Common myeloid progenitor, CD34-positive (primary cell): ENCODE results near the gene NEU3.
"Not testable (repeated sequence)": the region's sequence is repeated elsewhere in the genome, so short reads cannot be mapped to it uniquely, and the experiment has no call there.

Experiments
- CTCF ChIA-PET: fragments of 350-600 bp; sonication (Branson Sonifier 250); formaldehyde crosslinking; loops from one replicate; lab custom pipeline; 2021; ENCODE audit warnings: antibody characterized with exemption; lab: Charles Lee
- POLR2A ChIA-PET: fragments of 350-600 bp; sonication (Branson Sonifier 250); formaldehyde crosslinking; loops from one replicate; lab custom pipeline; 2021; ENCODE audit warnings: antibody characterized with exemption; lab: Charles Lee
- DNase-seq, 3 donors: peaks; one replicate each; pipeline versions ENCODE4 v3.0.0 to v3.0.0-alpha.2; 2013
- H3K27ac ChIP-seq, 2 experiments: 1 replicate in 1 of 2; 2 replicates in 1 of 2; pipeline ENCODE4 v1.7.0; 2013; ENCODE audit warnings: inconsistent platforms in 2 of 2, low read length in 2 of 2, mild to moderate bottlenecking in 2 of 2, low read depth in 1 of 2, moderate library complexity in 1 of 2; ENCODE audit not compliant: severe bottlenecking in 2 of 2, insufficient read depth in 1 of 2, poor library complexity in 1 of 2
- H3K27me3 ChIP-seq, 5 experiments: replicated peaks in 2 of 5; 1 replicate in 3 of 5; 2 replicates in 2 of 5; pipeline versions ENCODE4 v1.6.1 to v1.7.0; 2013; ENCODE audit warnings: low read length in 4 of 5, mild to moderate bottlenecking in 2 of 5, moderate library complexity in 2 of 5, inconsistent platforms in 1 of 5; ENCODE audit not compliant: insufficient read depth in 5 of 5, control insufficient read depth in 4 of 5
- H3K36me3 ChIP-seq, 4 experiments: 1 replicate in 2 of 4; 2 replicates in 2 of 4; pipeline versions ENCODE4 v1.6.1 to v1.7.0; 2013; ENCODE audit warnings: low read length in 3 of 4, control low read depth in 1 of 4, mild to moderate bottlenecking in 1 of 4; ENCODE audit not compliant: control insufficient read depth in 4 of 4, insufficient read depth in 4 of 4
- H3K4me1 ChIP-seq, 4 experiments: 1 replicate in 3 of 4; 2 replicates in 1 of 4; pipeline versions ENCODE4 v1.6.1 to v1.7.1; 2013; ENCODE audit warnings: low read length in 3 of 4, mild to moderate bottlenecking in 3 of 4, control low read depth in 1 of 4, inconsistent platforms in 1 of 4, moderate library complexity in 1 of 4; ENCODE audit not compliant: control insufficient read depth in 4 of 4, insufficient read depth in 4 of 4; ENCODE audit errors: control extremely low read depth in 1 of 4
- H3K4me3 ChIP-seq, 7 experiments: 1 replicate in 4 of 7; 2 replicates in 3 of 7; pipeline versions ENCODE4 v1.5.1 to v1.7.0; 2013; ENCODE audit warnings: mild to moderate bottlenecking in 7 of 7, low read length in 6 of 7, moderate library complexity in 6 of 7, inconsistent platforms in 2 of 7, low read depth in 2 of 7, control low read depth in 1 of 7; ENCODE audit not compliant: insufficient read depth in 4 of 7, control insufficient read depth in 1 of 7; ENCODE audit errors: extremely low read depth in 1 of 7
- H3K9me3 ChIP-seq, 5 experiments: 1 replicate in 4 of 5; 2 replicates in 1 of 5; pipeline versions ENCODE4 v1.6.1 to v1.7.1; 2013; ENCODE audit warnings: low read length in 4 of 5, mild to moderate bottlenecking in 2 of 5, inconsistent platforms in 1 of 5, low read depth in 1 of 5, moderate library complexity in 1 of 5; ENCODE audit not compliant: control insufficient read depth in 4 of 5, insufficient read depth in 2 of 5; ENCODE audit errors: control extremely low read depth in 1 of 5
- WGBS: methylation state at CpG from one replicate; pipeline ENCODE4 v1.1.5; 2013; ENCODE audit not compliant: insufficient coverage; 5-methylcytosine and 5-hydroxymethylcytosine counted together

The NEU3 gene

GRCh38 chr11:75035911-75036565 is 47.3 kb downstream of the NEU3 start:
- Histone ChIP-seq H3K9me3 (peaks cover 0 to 3% (median 0%) of the 10 kb centered on the region in 5 experiments), H3K36me3 (no peaks in the 10 kb centered on the region), H3K4me1 (no peaks in the 10 kb centered on the region), H3K4me3 (no peak overlapping the region), H3K27me3 (no peaks in the 10 kb centered on the region), H3K27ac (no peak overlapping the region)
- ChIA-PET CTCF (interaction anchor here (0.9 to 1.9 kb wide), 4 partner anchors 9 to 106 kb away, joined by 3 to 7 read pairs (median 3); no protein-coding TSS in a partner anchor), POLR2A (no interaction called here)
- DNase-seq, result peak in 2 of 3 donors; percentile 23
- WGBS, result 83% methylated on average over 3 of the region's 3 CpGs

- ChIA-PET POLR2A (no interaction called here), CTCF (no interaction called here)
- Histone ChIP-seq H3K27me3 (no peaks in the 10 kb centered on the region), H3K4me3 (no peak overlapping the region), H3K9me3 (peaks cover 0 to 3% (median 0%) of the 10 kb centered on the region in 5 experiments), H3K27ac (no peak overlapping the region), H3K4me1 (no peaks in the 10 kb centered on the region), H3K36me3 (no peaks in the 10 kb centered on the region)
- WGBS, result 92% methylated on average over 11 of the region's 11 CpGs
- DNase-seq, result no peak
These were observed 51.5 kb downstream of the NEU3 start for GRCh38 chr11:75040167-75040770.

GRCh38 chr11:75041263-75041662 is 52.5 kb downstream of the NEU3 start:
- ChIA-PET POLR2A (no interaction called here), CTCF (no interaction called here)
- peaks cover 0 to 3% (median 0%) of the 10 kb centered on the region in 5 experiments for H3K9me3 ChIP-seq
- no peaks in the 10 kb centered on the region for H3K4me1 ChIP-seq
- no CpG with 5 or more reads among the region's 2 CpGs for WGBS
- H3K27ac ChIP-seq, result no peak overlapping the region
- no peaks in the 10 kb centered on the region for H3K27me3 ChIP-seq
- H3K4me3 ChIP-seq, result no peak overlapping the region
- H3K36me3 ChIP-seq, result no peaks in the 10 kb centered on the region
- DNase-seq, result no peak

- H3K27ac ChIP-seq, H3K4me3 ChIP-seq, H3K27me3 ChIP-seq, H3K9me3 ChIP-seq, H3K36me3 ChIP-seq, H3K4me1 ChIP-seq, POLR2A ChIA-PET, DNase-seq, CTCF ChIA-PET: not testable (repeated sequence)
- WGBS, result no CpG with 5 or more reads among the region's 3 CpGs
These were observed 53.1 kb downstream of the NEU3 start for GRCh38 chr11:75041821-75042220.

GRCh38 chr11:75044381-75045170 is 55.8 kb downstream of the NEU3 start:
- POLR2A ChIA-PET, H3K27ac ChIP-seq, H3K27me3 ChIP-seq, H3K4me3 ChIP-seq, H3K9me3 ChIP-seq, H3K4me1 ChIP-seq, H3K36me3 ChIP-seq, DNase-seq: not testable (repeated sequence)
- 90% methylated on average over 15 of the region's 15 CpGs for WGBS
- CTCF ChIA-PET, result interaction anchor here (1.0 kb wide), 1 partner anchor 22 kb away, joined by 3 read pairs; no protein-coding TSS in a partner anchor

- H3K4me1 ChIP-seq, H3K36me3 ChIP-seq, H3K4me3 ChIP-seq, POLR2A ChIA-PET, CTCF ChIA-PET, DNase-seq, H3K27ac ChIP-seq, H3K9me3 ChIP-seq, H3K27me3 ChIP-seq: not testable (repeated sequence)
- 93% methylated on average over 5 of the region's 5 CpGs for WGBS
These were observed 57.9 kb downstream of the NEU3 start for GRCh38 chr11:75046668-75047067.

GRCh38 chr11:75047191-75047590 is 58.5 kb downstream of the NEU3 start:
- ChIA-PET CTCF (no interaction called here), POLR2A (no interaction called here)
- H3K27ac ChIP-seq, result no peak overlapping the region

More at GRCh38 chr11:75047191-75047590, 58.5 kb downstream of the NEU3 start:
- peaks cover 0 to 2% (median 0%) of the 10 kb centered on the region in 5 experiments for H3K9me3 ChIP-seq
- no peak for DNase-seq
- no peak overlapping the region for H3K4me3 ChIP-seq
- peaks cover 0 to 4% (median 1%) of the 10 kb centered on the region in 4 experiments for H3K4me1 ChIP-seq
- no peaks in the 10 kb centered on the region for H3K27me3 ChIP-seq
- 100% methylated on average over 2 of the region's 4 CpGs for WGBS
- no peaks in the 10 kb centered on the region for H3K36me3 ChIP-seq
